ENCODE data around the gene TRPM8. TPM values are rescaled to one million over a fixed set of nuclear protein-coding genes. Genes with fewer than 3 reads are reported as not detected.

Gene TRPM8
- total RNA-seq, 2 donors from 2014 or later, result 71.1 to 71.3 TPM

GRCh38 chr2:233915128-233915527 is 2.0 kb upstream of the TRPM8 start:
- Histone ChIP-seq H3K9me3 (no peaks in the 10 kb centered on the region), H3K27me3 (replicated peaks; ENCODE audit: insufficient read depth) (no peaks in the 10 kb centered on the region), H3K27ac (no peak overlapping the region), H3K4me1 (replicated peaks) (no peaks in the 10 kb centered on the region), H3K4me3 (no peak overlapping the region), H3K36me3 (no peaks in the 10 kb centered on the region)
- TF ChIP-seq POLR2A (IDR thresholded peaks at IDR 0.05), result no peak
- TF ChIP-seq CTCF (IDR thresholded peaks at IDR 0.05), result peak in 1 of 4 experiments; percentile 17
- no peak for TF ChIP-seq POLR2AphosphoS5 (IDR thresholded peaks at IDR 0.05)
- WGBS, result 12% methylated on average over 2 of the region's 2 CpGs
- intact Hi-C loops (cut with DNase I), result no loop called here
- DNase-seq (ENCODE audit: low spot score), result no peak

- TF ChIP-seq POLR2AphosphoS5 (IDR thresholded peaks at IDR 0.05) (no peak), POLR2A (IDR thresholded peaks at IDR 0.05) (no peak), CTCF (IDR thresholded peaks at IDR 0.05) (no peak)
- no peak overlapping the region for H3K27ac ChIP-seq
- intact Hi-C loops (cut with DNase I), result no loop called here
- H3K4me3 ChIP-seq, result peak overlapping the region in 1 of 2 donors; percentile 24
- H3K9me3 ChIP-seq, result no peaks in the 10 kb centered on the region
- 74% methylated on average over 1 of the region's 1 CpG for WGBS
- DNase-seq (ENCODE audit: low spot score), result no peak
- H3K4me1 ChIP-seq (replicated peaks), result peaks cover 7% of the 10 kb centered on the region
- H3K27me3 ChIP-seq (replicated peaks; ENCODE audit: insufficient read depth), result no peaks in the 10 kb centered on the region
- no peaks in the 10 kb centered on the region for H3K36me3 ChIP-seq
Measured at GRCh38 chr2:233919319-233919718, 2.1 kb downstream of the TRPM8 start.

GRCh38 chr2:233919938-233920337 is 2.8 kb downstream of the TRPM8 start:
- intact Hi-C loops (cut with DNase I), result no loop called here
- no peak for DNase-seq (ENCODE audit: low spot score)
- peaks cover 7% of the 10 kb centered on the region for H3K4me1 ChIP-seq (replicated peaks)
- no peaks in the 10 kb centered on the region for H3K27me3 ChIP-seq (replicated peaks; ENCODE audit: insufficient read depth)
- H3K9me3 ChIP-seq, result no peaks in the 10 kb centered on the region
- no peaks in the 10 kb centered on the region for H3K36me3 ChIP-seq
- WGBS, result 86% methylated on average over 3 of the region's 3 CpGs
- H3K4me3 ChIP-seq, result no peak overlapping the region
- H3K27ac ChIP-seq, result no peak overlapping the region
- TF ChIP-seq POLR2A (IDR thresholded peaks at IDR 0.05), result no peak
- TF ChIP-seq POLR2AphosphoS5 (IDR thresholded peaks at IDR 0.05), result no peak
- no peak for TF ChIP-seq CTCF (IDR thresholded peaks at IDR 0.05)

GRCh38 chr2:233922471-233922870 is 5.3 kb downstream of the TRPM8 start:
- Histone ChIP-seq H3K27me3 (replicated peaks; ENCODE audit: insufficient read depth) (no peaks in the 10 kb centered on the region), H3K36me3 (no peaks in the 10 kb centered on the region), H3K9me3 (no peaks in the 10 kb centered on the region), H3K4me1 (replicated peaks) (peaks cover 11% of the 10 kb centered on the region), H3K4me3 (no peak overlapping the region), H3K27ac (peak overlapping the region; percentile 38 to 65)
- DNase-seq (ENCODE audit: low spot score), result peak; percentile 46
- TF ChIP-seq POLR2A (IDR thresholded peaks at IDR 0.05) (no peak), POLR2AphosphoS5 (IDR thresholded peaks at IDR 0.05) (peak; percentile 82)
- 10% methylated on average over 1 of the region's 1 CpG for WGBS
- intact Hi-C loops (cut with DNase I), result no loop called here

GRCh38 chr2:233925402-233925801 is 8.2 kb downstream of the TRPM8 start:
- Histone ChIP-seq H3K9me3 (no peaks in the 10 kb centered on the region), H3K27ac (peak overlapping the region in 1 of 2 donors; percentile 17), H3K4me3 (no peak overlapping the region), H3K36me3 (no peaks in the 10 kb centered on the region), H3K27me3 (replicated peaks; ENCODE audit: insufficient read depth) (no peaks in the 10 kb centered on the region), H3K4me1 (replicated peaks) (peaks cover 12% of the 10 kb centered on the region)
- intact Hi-C loops (cut with DNase I), result no loop called here
- TF ChIP-seq CTCF (IDR thresholded peaks at IDR 0.05) (no peak), POLR2A (IDR thresholded peaks at IDR 0.05) (no peak), POLR2AphosphoS5 (IDR thresholded peaks at IDR 0.05) (no peak)
- 77% methylated on average over 7 of the region's 7 CpGs for WGBS
- DNase-seq (ENCODE audit: low spot score), result no peak

All from prostate gland (tissue), 2 donors.